H1 (cell line): ENCODE data around the gene WDR33. TPM values are rescaled to one million over a fixed set of nuclear protein-coding genes. Genes with fewer than 3 reads are reported as not detected.

Source experiments
- KDM1A ChIP-seq: fragments of 200-600, 300-600 bp; sonication (generic); IDR thresholded peaks from 2 replicates; pipeline ENCODE4 v1.7.1; 2016; ENCODE audit warnings: mild to moderate bottlenecking, low read length, borderline replicate concordance
- SIN3A ChIP-seq, 2 experiments: IDR thresholded peaks in 1 of 2; conservative IDR thresholded peaks in 1 of 2; 2 replicates each; pipeline ENCODE4 v1.6.1; 2011 to 2012; ENCODE audit warnings: low read length in 2 of 2, improper control_type of control experiment in 1 of 2, low read depth in 1 of 2, mild to moderate bottlenecking in 1 of 2
- SRF ChIP-seq: IDR thresholded peaks from 2 replicates; pipeline ENCODE4 v1.6.1; 2011; ENCODE audit warnings: mild to moderate bottlenecking, low read depth, low read length, moderate library complexity
- SUZ12 ChIP-seq: fragments of 200-600 bp; sonication (generic); IDR thresholded peaks from 2 replicates; pipeline ENCODE4 v1.6.1; 2012; ENCODE audit warnings: mild to moderate bottlenecking, inconsistent platforms, low read length, moderate library complexity, mixed read lengths
- YY1 ChIP-seq: IDR thresholded peaks from 2 replicates; pipeline ENCODE4 v1.6.1; 2011; ENCODE audit warnings: low read depth, mild to moderate bottlenecking, low read length
- polyA plus RNA-seq, 7 experiments: library from polyadenylated mRNA; depleted of rRNA in 3 of 7; stranded (reverse) in 5 of 7; unstranded in 2 of 7; fragments of >200 nt in 5 of 7; fragments of 200-250 nt in 2 of 7; gene quantifications; 1 replicate in 5 of 7; 2 replicates in 1 of 7; 4 replicates in 1 of 7; pipeline versions ENCODE4 v1.2.1 to v1.2.3, GENCODE V29; 2011 to 2013; ENCODE audit warnings: missing spikeins in 2 of 7, mixed read lengths in 2 of 7
- total RNA-seq: library from RNA; stranded (reverse); fragmentation: NEBNext Ultra II Directional; extraction: Animal tissue kit (Norgen Biotek cat#: 25700); gene quantifications from 2 replicates; pipeline ENCODE4 v1.2.1, GENCODE V29; 2021

Gene WDR33
- total and polyA plus RNA-seq, 2 of the 8 experiments (the other 6 are each of a cell fraction or from before 2014, with no cell fraction given): 18.1 to 82.7 TPM

GRCh38 chr2:127664065-127664894, 146.7 kb downstream of the WDR33 start (continued):
- TF ChIP-seq KDM1A: no peak
- TF ChIP-seq SIN3A (conservative IDR thresholded peaks at IDR 0.05 in 1 of 2, IDR thresholded peaks at IDR 0.05 in 1 of 2; ENCODE audit: low read depth in 1 of 2, low read length in 2 of 2): no peak
- TF ChIP-seq SUZ12: peak; percentile 63; the same call in 1 of the 2 replicates
- 0 out of 2 replicates have a peak, but pooled peaks have one; percentile 36 for TF ChIP-seq YY1
- no peak for TF ChIP-seq SRF
